Activated CD8-positive, alpha-beta memory T cell treated with anti-CD3 and anti-CD28 coated beads for 1 hour (primary cell): ENCODE results near the gene NTN5.
"Not testable (repeated sequence)": the region's sequence is repeated elsewhere in the genome, so short reads cannot be mapped to it uniquely, and the experiment has no call there.

Experiments used
- DNase-seq, 2 donors: peaks; one replicate each; pipeline ENCODE4 v3.0.0-alpha.2; 2020; ENCODE audit warnings: low read depth in 1 of 2; ENCODE audit errors: extremely low read depth in 1 of 2

The NTN5 gene

DNA sequence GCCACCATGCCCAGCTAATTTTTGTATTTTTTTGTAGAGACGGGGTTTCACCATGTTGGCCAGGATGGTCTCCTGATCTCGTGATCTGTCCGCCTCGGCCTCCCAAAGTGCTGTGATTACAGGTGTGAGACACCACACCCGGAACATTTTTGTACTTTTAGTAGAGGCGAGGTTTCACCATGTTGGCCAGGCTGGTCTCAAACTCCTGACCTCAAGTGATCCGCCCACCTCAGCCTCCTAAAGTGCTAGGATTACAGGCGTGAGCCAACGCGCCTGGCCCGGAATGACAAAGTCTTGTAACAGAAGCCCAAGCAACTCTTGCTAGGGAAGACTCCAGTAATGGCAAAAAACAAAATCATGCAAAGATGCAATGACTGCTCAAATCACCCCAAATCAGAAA is 40.5 kb downstream of the NTN5 start:
- not testable (repeated sequence) for DNase-seq

DNA sequence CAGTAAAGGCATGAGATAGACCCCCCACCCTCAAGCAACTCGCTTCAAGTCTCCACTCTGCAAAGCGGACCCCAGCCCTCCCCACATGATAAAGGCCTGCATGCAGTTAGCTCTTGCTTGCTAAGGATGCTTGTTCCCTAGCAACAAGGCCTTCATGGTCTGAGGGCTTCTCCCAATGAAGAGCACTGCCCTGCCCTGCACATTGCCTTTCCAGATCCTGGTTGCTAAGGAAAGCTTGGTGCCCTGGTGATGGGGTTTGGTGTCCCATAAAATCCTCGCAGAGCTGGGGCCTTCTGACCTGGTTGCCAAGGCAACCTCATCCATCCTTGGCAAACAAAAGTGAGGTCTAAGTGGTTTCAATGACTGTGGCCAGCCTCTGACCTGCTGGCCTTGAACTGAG is 41.6 kb downstream of the NTN5 start:
- DNase-seq: no peak

DNA sequence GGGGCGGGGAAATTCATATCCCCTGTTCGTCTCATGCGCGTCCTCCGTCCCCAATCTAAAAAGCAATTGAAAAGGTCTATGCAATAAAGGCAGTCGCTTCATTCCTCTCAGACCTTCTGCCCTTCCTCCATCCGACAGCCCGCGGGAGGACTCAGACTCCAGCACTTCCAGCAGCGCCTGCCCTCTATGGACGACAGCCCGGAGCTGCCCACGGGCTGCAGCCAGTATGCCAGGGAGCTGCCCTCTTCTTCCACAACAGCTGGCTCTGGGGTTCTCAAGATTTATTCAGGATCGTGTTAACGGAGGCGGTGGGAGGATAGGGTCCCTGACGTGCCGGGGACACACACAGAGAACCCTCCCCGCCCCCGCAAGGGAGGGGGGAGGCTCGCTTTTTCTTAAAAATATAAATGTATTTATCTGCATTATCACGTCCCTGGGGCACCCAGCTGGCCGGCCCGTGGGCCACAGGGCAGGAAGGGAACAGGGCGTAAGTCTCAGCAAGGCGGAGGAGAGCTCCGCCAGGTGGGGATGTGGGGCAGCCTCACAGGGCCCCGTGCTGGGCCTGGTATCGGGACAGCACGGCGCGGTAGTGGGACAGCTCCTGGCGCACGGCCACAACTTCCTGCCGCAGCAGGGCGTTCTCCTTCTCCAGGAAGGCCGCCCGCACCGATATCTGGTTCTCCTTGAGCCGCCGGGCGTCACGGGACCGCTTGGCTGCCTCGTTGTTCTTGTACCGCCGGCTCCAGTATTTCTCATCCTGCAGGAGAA is 42.3 kb downstream of the NTN5 start:
- no peak for DNase-seq

DNA sequence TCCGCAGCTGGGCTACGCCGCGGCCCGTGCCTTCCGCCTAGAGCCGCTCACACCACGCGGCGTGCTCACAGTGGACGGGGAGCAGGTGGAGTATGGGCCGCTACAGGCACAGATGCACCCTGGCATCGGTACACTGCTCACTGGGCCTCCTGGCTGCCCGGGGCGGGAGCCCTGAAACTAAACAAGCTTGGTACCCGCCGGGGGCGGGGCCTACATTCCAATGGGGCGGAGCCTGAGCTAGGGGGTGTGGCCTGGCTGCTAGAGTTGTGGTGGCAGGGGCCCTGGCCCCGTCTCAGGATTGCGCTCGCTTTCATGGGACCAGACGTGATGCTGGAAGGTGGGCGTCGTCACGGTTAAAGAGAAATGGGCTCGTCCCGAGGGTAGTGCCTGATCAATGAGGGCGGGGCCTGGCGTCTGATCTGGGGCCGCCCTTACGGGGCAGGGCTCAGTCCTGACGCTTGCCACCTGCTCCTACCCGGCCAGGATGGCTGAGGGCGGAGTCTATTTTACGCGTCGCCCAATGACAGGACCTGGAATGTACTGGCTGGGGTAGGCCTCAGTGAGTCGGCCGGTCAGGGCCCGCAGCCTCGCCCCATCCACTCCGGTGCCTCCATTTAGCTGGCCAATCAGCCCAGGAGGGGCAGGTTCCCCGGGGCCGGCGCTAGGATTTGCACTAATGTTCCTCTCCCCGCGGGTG is 43.1 kb downstream of the NTN5 start:
- no peak for DNase-seq

DNA sequence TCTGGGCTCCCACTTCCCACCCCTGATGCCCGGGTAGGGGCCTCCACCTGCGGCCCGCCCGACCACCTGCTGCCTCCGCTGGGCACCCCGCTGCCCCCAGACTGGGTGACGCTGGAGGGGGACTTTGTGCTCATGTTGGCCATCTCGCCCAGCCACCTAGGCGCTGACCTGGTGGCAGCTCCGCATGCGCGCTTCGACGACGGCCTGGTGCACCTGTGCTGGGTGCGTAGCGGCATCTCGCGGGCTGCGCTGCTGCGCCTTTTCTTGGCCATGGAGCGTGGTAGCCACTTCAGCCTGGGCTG is 43.6 kb downstream of the NTN5 start:
- DNase-seq: no peak

DNA sequence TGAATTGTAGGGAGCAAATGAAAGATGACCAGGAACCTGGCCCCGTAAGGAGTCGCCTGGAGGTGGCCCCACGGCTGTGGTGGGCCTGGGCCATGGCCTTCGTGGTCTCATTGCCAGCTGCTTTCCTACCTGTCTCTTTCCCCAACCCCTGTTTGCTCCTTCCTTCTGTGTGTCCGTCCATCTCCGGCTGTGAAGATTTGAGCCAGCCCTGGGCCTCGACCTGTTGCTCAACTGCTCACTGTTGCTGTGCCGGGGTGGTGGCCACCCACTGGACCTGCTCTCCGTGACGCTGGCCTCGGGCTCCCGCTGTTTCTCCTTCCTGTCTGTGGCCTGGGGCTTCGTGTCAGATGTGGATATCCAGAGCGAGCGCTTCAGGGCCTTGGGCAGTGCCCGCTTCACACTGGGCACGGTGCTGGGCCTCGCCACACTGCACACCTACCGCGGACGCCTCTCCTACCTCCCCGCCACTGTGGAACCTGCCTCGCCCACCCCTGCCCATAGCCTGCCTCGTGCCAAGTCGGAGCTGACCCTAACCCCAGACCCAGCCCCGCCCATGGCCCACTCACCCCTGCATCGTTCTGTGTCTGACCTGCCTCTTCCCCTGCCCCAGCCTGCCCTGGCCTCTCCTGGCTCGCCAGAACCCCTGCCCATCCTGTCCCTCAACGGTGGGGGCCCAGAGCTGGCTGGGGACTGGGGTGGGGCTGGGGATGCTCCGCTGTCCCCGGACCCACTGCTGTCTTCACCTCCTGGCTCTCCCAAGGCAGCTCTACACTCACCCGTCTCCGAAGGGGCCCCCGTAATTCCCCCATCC is 44.1 kb downstream of the NTN5 start:
- no peak for DNase-seq

DNA sequence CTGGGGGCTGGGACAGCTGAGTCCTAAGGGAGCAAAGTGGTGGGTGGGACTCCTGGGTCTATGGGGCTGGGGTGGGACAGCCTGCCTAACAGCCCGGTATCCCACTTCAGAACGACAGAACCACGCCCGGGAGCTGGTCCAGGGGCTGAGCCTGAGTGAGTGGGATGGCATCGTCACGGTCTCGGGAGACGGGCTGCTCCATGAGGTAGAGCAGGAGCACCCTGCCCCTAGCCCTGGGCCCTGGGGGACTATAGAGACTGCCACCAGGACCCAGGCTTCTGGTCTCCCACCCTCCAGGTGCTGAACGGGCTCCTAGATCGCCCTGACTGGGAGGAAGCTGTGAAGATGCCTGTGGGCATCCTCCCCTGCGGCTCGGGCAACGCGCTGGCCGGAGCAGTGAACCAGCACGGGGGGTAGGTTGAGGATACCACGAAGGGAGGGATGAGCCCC is 44.9 kb downstream of the NTN5 start:
- no peak for DNase-seq

DNA sequence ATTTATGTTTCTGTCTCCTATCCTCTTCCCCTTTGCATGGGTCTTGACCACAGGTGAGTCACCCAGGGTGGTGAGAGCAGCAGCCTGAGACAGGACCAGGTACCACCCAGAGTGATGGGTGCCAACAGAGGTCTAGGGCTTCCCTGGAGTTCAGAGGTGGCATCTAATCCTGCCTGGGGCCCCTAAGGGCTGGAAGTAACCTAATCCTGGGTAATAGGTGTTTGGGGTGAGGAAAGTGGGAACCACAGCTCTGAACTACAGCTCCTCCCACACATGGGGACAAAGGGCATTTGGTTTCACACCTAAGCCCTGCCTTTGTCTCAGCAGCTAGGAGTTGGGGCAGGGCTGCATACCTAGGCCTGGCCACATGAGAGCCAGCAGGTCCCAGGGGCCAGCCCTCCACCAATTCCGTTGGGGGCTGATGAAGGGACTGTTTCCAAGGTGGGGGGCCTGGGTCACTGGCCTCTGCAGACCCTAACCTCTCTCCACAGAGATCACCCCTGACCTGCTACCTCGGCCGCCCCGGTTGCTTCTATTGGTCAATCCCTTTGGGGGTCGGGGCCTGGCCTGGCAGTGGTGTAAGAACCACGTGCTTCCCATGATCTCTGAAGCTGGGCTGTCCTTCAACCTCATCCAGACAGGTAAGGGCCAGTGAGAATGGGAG is 45.5 kb downstream of the NTN5 start:
- no peak for DNase-seq

DNA sequence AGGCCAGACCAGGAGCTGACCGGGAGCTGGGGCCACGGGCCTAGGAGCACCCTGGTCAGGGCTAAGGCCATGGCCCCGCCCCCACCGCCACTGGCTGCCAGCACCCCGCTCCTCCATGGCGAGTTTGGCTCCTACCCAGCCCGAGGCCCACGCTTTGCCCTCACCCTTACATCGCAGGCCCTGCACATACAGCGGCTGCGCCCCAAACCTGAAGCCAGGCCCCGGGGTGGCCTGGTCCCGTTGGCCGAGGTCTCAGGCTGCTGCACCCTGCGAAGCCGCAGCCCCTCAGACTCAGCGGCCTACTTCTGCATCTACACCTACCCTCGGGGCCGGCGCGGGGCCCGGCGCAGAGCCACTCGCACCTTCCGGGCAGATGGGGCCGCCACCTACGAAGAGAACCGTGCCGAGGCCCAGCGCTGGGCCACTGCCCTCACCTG is 46.9 kb downstream of the NTN5 start:
- no peak for DNase-seq

DNA sequence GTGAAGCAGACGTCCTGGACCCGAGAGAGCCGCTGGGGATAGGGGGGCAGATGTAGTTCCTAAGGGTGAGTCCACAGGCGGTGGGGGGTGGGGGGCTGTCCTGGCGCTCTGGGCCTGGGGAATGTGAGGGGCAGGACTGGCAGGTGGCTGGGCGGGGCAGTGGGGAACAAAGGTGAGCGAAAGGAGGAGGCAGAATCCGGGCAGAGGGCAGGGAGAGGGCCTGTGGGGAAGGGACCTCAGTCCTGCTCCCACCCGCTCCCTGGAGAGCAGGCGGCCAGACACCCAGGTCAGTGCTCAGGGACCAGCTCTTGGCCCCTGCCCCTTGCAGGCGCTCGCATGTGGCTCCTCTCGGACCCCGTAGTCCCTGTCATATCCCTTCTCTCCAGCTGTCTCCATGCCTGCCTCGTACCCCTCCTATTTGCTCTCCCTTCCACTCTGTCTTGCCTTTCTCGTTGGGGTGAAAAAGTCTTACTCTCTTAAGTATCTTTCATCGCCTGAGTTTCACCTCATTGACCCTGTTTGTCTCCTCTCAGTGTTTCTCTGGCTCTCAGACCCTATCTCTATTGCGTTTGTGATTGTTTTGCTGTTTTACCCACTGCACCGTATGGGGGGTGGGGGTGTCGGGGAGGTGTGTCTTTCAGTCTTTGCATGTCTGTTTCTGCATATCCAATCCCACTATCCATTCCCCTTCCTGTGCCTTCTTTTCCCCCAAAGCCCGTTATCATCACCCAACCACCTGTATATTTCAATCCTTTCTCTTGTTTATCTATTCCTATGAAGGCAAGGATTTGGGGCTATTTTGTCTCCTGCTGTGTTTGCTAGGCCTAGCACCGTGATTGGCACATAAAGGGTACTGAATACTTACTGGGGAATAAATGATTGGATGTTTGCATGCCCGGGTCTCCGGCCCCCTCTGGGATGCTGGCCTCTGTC is 47.8 kb downstream of the NTN5 start:
- DNase-seq: no peak

DNA sequence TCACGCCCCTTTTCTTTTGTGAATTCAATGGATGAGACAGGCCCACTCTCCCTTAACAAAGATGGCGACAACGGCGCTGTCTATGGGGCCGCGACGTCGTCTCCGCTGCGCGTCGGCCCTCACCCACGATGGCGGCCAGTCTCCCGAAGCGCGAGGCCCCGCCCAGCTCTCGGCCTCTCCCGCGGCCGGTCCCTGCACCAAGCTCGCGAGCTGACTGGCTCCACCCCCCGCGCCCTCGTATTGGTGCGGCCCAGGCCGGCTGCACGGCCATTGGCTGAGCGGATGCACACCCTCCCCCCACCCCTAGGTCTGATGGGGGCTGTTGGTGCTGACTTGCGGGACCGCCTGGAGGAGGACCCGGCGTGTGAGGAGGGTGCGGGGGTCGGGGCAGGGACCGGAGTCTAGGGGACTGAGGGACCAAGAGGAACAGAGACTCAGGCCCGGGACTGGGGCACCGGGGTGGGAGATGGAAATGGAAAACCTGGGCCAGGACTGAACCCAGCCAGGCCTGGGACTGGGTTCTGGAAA is 48.7 kb downstream of the NTN5 start:
- peak; percentile 88 to 94 for DNase-seq

DNA sequence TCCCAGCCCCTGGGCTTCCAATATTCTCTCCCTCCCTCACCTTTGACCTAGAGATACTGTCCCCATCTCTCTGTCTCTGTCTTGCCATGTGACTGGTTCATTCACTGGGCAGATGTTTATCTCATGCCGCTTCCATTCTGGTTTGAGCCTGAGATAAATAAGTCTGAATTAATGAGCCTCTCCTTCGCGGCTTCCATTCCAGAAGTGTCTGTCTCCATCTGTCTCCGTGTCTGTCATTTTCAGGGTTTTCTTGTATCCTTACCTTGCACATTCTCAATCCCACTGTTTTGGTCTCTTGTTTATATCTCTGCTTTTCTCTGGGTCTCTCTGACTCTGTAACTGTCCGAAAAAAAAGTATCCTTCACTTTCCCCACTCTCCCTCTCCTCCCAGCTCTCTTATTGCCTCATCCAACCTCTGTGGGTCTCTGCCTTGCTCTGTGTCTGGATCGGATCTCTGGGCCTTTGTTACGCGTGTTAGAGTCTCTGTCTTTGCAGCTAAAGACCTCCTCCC is 49.2 kb downstream of the NTN5 start:
- DNase-seq: no peak

DNA sequence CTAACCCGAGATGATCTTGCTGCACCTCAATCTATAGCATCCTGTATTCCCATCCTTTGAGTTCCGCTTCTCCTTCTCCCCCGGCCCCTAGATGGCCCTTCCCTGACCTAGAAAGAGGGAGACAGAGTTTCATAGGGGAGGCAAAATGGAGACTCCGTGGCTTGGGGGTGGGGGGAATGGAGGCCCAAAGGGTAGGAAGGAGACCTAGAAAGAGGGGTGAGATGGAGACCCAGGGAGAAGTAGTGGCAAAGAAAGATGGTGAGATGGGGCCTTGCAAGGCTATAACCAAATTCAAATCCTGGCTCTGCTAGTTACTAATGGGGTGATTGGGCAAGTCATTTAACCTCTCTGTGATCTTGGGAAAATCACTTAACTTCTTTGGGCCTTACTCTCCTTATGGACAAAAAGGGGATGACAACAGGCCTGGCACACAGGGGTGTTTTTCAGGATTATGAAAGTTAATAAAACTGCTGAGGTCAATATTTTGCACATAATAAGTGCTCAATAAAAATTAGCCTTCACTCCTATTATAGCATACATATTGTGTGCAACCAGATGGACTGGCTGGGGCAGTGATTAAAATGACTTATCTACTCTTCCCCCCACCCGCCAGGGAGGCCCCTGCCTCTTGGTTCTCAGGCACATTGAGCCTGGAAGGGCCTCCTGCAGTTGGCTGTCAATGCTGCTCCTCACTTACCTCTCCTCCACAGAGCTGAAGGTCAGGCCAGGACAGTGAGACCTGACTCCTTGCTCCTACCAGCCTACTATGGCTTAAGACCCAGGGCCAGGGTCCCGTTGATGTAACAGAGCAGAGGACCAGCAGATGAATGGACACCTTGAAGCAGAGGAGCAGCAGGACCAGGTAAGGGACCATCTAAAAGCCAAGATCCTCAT is 52.9 kb downstream of the NTN5 start:
- DNase-seq: no peak

DNA sequence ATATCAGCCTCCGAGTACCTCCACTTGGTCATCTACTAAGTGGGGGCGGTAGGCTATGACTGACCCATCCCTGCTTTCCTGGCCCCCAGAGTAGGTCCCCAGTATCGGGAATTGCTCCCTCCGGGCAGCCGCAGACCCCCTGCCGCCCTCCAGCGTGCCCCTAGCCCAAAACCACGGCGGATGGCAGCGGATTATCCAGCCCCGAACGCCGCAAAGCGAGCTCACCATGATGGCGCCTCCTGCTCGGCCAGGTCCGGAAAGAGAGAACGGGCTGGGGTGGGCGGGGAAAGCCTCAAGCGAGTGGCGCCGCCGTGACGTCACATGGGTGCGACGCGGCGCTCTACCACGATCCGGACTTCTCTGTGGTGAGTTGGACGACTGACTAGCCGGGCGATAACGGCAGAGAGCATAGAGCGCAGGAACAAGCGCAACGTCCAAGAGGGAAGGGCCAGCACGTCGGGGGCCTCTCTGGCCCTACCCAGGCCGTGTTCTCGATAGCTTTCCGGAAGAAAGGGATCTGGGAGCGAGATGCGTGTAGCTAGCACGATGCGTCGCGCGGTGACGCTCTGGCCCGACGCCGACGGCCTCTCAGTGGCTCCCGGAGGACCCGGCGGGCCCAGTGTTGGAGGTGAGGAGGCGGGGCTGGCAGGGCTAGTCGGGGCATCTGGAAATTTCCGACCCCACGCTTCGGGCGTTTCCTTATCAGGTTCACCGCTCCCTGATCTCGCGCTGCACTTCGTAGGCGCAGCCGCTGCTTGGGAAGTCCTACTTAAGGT is 53.7 kb downstream of the NTN5 start, which contains the start of the genes RPL18 and SPHK2:
Gene RPL18 (minus strand): TSS at position 263 of the 776 bp plus-strand sequence. CDS start 35 bp downstream, at position 228.
Gene SPHK2 (plus strand): TSS at position 591 of the 776 bp plus-strand sequence. CDS start 1,009 bp downstream, outside the sequence.
- DNase-seq: peak; percentile 82 to 89

DNA sequence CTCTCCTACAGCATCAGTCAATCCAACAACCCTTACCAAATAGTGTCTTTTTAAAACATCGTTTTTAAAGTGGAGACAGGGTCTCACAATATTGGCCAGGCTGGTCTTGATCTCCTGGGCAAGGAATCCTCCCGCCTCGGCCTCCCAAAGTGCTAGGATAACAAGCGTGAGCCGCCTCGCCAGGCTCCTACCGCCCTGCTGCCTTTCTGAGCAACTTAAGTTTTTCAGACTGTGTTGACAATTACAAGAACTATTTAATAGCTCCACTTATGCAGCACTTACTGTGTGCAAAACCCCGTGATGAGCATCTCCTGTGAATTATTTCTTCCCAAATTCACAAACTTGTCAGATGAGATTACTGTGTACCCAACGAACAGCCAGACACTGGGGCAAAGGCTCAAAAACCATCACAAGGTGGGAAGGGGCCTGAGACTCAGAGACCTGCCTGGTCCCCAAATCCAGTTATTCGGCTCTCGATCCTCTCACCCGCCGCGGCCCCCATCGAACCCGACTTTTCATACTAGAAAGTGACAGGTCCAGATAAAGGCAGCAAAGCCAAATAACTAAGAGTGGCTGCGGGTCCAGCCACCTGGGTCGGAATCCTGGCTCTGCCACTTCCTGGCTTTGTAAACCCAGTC is 54.4 kb downstream of the NTN5 start:
- DNase-seq: no peak

DNA sequence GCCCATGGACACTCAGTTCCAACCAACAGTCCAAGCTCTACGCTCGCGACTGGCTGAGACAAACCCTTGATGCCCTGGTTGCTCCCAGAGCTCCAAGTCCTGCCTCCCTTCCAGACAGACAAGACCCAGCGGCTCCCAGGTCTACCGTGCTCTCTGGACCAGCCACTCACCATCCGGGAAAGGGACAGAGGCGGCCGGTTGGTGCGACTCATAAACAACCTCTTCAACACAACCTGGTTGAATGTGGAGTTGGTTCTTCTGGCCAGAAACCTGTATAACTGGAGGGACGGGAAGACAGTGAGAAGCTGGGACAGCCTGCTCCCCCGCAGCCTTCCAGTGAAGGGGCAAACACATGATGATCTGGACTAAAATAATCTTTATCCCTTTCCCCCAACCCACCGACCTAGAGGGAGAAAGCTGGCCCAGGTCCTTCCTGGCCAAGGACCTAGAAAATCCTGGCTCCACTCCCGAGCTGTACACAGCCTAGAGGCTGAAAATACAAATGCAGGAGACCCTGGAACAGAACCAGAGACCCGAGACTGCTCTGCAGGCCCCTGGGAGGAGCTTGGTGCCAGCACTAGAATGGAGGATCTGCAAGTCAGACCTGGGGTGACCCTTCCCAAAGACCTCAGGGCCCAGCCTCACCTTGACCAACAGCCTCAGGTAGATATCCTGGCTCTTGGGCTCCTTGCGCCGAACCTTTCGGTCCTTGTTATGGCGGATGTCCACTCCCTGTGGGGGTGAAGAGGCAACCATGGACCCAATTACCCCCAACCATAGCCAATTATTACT is 55.5 kb downstream of the NTN5 start:
- no peak for DNase-seq
